HepG2 (cell line): Measurements from ENCODE around the gene CDH23. TPM values are rescaled to one million over a fixed set of nuclear protein-coding genes. Genes with fewer than 3 reads are reported as not detected.
A peak's percentile ranks its signal among the peaks of the same experiment; 100 is the strongest.

Source experiments
- CREM ChIP-seq, 2 experiments: sonication (generic) in 1 of 2; formaldehyde crosslinking in 1 of 2; IDR thresholded peaks; 2 replicates each; pipeline versions ENCODE4 v1.4.0 to v1.6.1; 2016 to 2020; ENCODE audit warnings: antibody characterized with exemption in 1 of 2, mild to moderate bottlenecking in 1 of 2, missing genetic modification reagents in 1 of 2
- GMEB2 ChIP-seq: IDR thresholded peaks from 2 replicates; pipeline ENCODE4 v1.6.1; 2016; ENCODE audit warnings: missing biosample characterization, missing genetic modification reagents, low read depth
- HOXA9 ChIP-seq: sonication (generic); formaldehyde crosslinking; IDR thresholded peaks from 2 replicates; pipeline ENCODE4 v1.8.1; 2022; ENCODE audit warnings: missing genetic modification reagents, mild to moderate bottlenecking, moderate library complexity, borderline replicate concordance
- KDM6A ChIP-seq: IDR thresholded peaks from 2 replicates; pipeline ENCODE4 v1.6.1; 2016; ENCODE audit warnings: low read depth
- MXI1 ChIP-seq: IDR thresholded peaks from 3 replicates; pipeline ENCODE4 v1.6.1; 2012; ENCODE audit warnings: low read depth, low read length, inconsistent platforms, borderline replicate concordance
- PAX8 ChIP-seq: sonication (generic); formaldehyde crosslinking; IDR thresholded peaks from 2 replicates; pipeline ENCODE4 v1.8.0; 2022; ENCODE audit warnings: mild to moderate bottlenecking, missing genetic modification reagents, borderline replicate concordance
- SKI ChIP-seq: fragments of 450-650 bp; IDR thresholded peaks from one replicate; pipeline ENCODE4 v1.6.1; 2018; ENCODE audit warnings: mild to moderate bottlenecking; ENCODE audit not compliant: partially characterized antibody
- SMC3 ChIP-seq: IDR thresholded peaks from 2 replicates; pipeline ENCODE4 v1.6.1; 2011; ENCODE audit warnings: low read length, improper control_type of control experiment
- TCF12 ChIP-seq, 2 experiments: fragments of 450-650 bp in 1 of 2; sonication (generic) in 1 of 2; formaldehyde crosslinking in 1 of 2; IDR thresholded peaks; 2 replicates each; pipeline versions ENCODE4 v1.6.1 to v1.8.0; 2017 to 2022; ENCODE audit warnings: antibody characterized with exemption in 1 of 2, mild to moderate bottlenecking in 1 of 2, missing genetic modification reagents in 1 of 2, moderate library complexity in 1 of 2
- TEAD2 ChIP-seq: sonication (generic); formaldehyde crosslinking; IDR thresholded peaks from 2 replicates; pipeline ENCODE4 v1.9.0; 2021; ENCODE audit warnings: missing genetic modification reagents
- TRIM24 ChIP-seq: sonication (generic); formaldehyde crosslinking; IDR thresholded peaks from 2 replicates; pipeline ENCODE4 v1.8.0; 2022; ENCODE audit warnings: mild to moderate bottlenecking, missing genetic modification reagents
- ZKSCAN1 ChIP-seq: fragments of 150-350 bp; IDR thresholded peaks from 2 replicates; pipeline ENCODE4 v1.6.1; 2014; ENCODE audit warnings: low read length
- ZKSCAN5 ChIP-seq: sonication (generic); formaldehyde crosslinking; IDR thresholded peaks from 2 replicates; pipeline ENCODE4 v1.5.1; 2020; ENCODE audit warnings: mild to moderate bottlenecking, missing genetic modification reagents
- ZNF382 ChIP-seq: sonication (generic); formaldehyde crosslinking; IDR thresholded peaks from 2 replicates; pipeline ENCODE4 v1.5.0; 2020; ENCODE audit warnings: missing genetic modification reagents, mild to moderate bottlenecking, borderline replicate concordance
- ZNF572 ChIP-seq: sonication (generic); formaldehyde crosslinking; IDR thresholded peaks from 2 replicates; pipeline ENCODE4 v1.5.1; 2020; ENCODE audit warnings: mild to moderate bottlenecking, missing genetic modification reagents
- ZSCAN20 ChIP-seq: sonication (generic); formaldehyde crosslinking; IDR thresholded peaks from 2 replicates; pipeline ENCODE4 v1.4.0; 2020; ENCODE audit warnings: missing genetic modification reagents, mild to moderate bottlenecking, borderline replicate concordance
- ZXDC ChIP-seq: sonication (generic); formaldehyde crosslinking; IDR thresholded peaks from 2 replicates; pipeline ENCODE4 v1.5.0; 2020; ENCODE audit warnings: mild to moderate bottlenecking, missing genetic modification reagents
- polyA plus RNA-seq, 8 experiments: library from polyadenylated mRNA; depleted of rRNA in 3 of 8; stranded (reverse) in 7 of 8; unstranded in 1 of 8; fragments of >200 nt; fragmentation: Illumina TruSeq in 4 of 8; extraction: Trizol in 4 of 8; gene quantifications; 2 replicates each; pipeline versions ENCODE4 v1.2.1 to v1.2.3, GENCODE V29; 2011 to 2016; ENCODE audit warnings: low read depth in 4 of 8, missing spikeins in 1 of 8, mixed read lengths in 1 of 8; ENCODE audit not compliant: insufficient read depth in 1 of 8
- total RNA-seq, 5 experiments: library from RNA; depleted of rRNA; stranded (reverse); fragments of >200 nt; fragmentation: Illumina TruSeq; extraction: Trizol; gene quantifications; 2 replicates each; pipeline ENCODE4 v1.2.3, GENCODE V29; 2016; ENCODE audit warnings: low read depth in 1 of 5
- TF ChIP-seq, protein P1 (sequence below), 2 experiments: sonication (generic) in 1 of 2; formaldehyde crosslinking in 1 of 2; IDR thresholded peaks; 2 replicates each; pipeline versions ENCODE4 v1.4.0 to v1.6.1; 2016 to 2020; ENCODE audit warnings: borderline replicate concordance in 1 of 2, low read depth in 1 of 2, mild to moderate bottlenecking in 1 of 2, missing genetic modification reagents in 1 of 2
- TF ChIP-seq, protein P2 (sequence below): fragments of 450-650 bp; IDR thresholded peaks from 2 replicates; pipeline ENCODE4 v1.6.1; 2017

Gene CDH23
- total and polyA plus RNA-seq, 2 of the 13 experiments (the other 11 are each of a cell fraction or from before 2014, with no cell fraction given): 0.13 TPM; not detected in 1

GRCh38 chr10:71850743-71851464 is 454.2 kb downstream of the CDH23 start, which contains the start of gene PSAP (continued):
- TF ChIP-seq TRIM24 (CRISPR knock-in tag) (no peak), GMEB2 (no peak), SMC3 (no peak), TEAD2 (CRISPR knock-in tag) (no peak), TCF12 (IDR thresholded peaks at IDR 0.05) (no peak), TCF12 (CRISPR knock-in tag; IDR thresholded peaks at IDR 0.05) (no peak), ZXDC (CRISPR knock-in tag) (no peak; the same call in 1 of the 2 replicates), SKI (peak; percentile 21), MXI1 (no peak; the same call in 2 of the 3 replicates), KDM6A (CRISPR knock-in tag) (no peak), ZNF572 (CRISPR knock-in tag) (peak; percentile 90; the same call in 1 of the 2 replicates), CREM (IDR thresholded peaks at IDR 0.05) (peak; percentile 33; the same call in 1 of the 2 replicates), CREM (CRISPR knock-in tag; IDR thresholded peaks at IDR 0.05) (no peak), ZNF382 (CRISPR knock-in tag) (no peak), PAX8 (CRISPR knock-in tag) (peak; percentile 57; the same call in 1 of the 2 replicates), ZKSCAN5 (CRISPR knock-in tag) (0 out of 2 replicates have a peak, but pooled peaks have one; percentile 70), ZKSCAN1 (no peak), HOXA9 (no peak), ZSCAN20 (CRISPR knock-in tag) (peak; percentile 74; the same call in 1 of the 2 replicates)
- TF ChIP-seq, protein P1, sequence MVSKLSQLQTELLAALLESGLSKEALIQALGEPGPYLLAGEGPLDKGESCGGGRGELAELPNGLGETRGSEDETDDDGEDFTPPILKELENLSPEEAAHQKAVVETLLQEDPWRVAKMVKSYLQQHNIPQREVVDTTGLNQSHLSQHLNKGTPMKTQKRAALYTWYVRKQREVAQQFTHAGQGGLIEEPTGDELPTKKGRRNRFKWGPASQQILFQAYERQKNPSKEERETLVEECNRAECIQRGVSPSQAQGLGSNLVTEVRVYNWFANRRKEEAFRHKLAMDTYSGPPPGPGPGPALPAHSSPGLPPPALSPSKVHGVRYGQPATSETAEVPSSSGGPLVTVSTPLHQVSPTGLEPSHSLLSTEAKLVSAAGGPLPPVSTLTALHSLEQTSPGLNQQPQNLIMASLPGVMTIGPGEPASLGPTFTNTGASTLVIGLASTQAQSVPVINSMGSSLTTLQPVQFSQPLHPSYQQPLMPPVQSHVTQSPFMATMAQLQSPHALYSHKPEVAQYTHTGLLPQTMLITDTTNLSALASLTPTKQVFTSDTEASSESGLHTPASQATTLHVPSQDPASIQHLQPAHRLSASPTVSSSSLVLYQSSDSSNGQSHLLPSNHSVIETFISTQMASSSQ (IDR thresholded peaks at IDR 0.05; ENCODE audit: low read depth): no peak
- TF ChIP-seq, protein P1 (CRISPR knock-in tag; IDR thresholded peaks at IDR 0.05; ENCODE audit: borderline replicate concordance): peak; percentile 14; the same call in 1 of the 2 replicates
- TF ChIP-seq, protein P2, sequence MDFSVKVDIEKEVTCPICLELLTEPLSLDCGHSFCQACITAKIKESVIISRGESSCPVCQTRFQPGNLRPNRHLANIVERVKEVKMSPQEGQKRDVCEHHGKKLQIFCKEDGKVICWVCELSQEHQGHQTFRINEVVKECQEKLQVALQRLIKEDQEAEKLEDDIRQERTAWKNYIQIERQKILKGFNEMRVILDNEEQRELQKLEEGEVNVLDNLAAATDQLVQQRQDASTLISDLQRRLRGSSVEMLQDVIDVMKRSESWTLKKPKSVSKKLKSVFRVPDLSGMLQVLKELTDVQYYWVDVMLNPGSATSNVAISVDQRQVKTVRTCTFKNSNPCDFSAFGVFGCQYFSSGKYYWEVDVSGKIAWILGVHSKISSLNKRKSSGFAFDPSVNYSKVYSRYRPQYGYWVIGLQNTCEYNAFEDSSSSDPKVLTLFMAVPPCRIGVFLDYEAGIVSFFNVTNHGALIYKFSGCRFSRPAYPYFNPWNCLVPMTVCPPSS: no peak
